Measurements from ENCODE around the gene MRM2.

Gene MRM2

GRCh38 chr7:2201128-2201527, 40.9 kb downstream of the MRM2 start:
- no peak overlapping the region for H3K23ac ChIP-seq (ENCODE audit: low read length)
- peaks cover 39 to 42% of the 10 kb centered on the region in 2 experiments for H3K36me3 ChIP-seq (ENCODE audit: control insufficient read depth in 1 of 2, insufficient read depth in 2 of 2, low read length in 2 of 2)
- no peak overlapping the region for H3K27ac ChIP-seq (ENCODE audit: low read depth, low read length)
- H2AFZ ChIP-seq (ENCODE audit: insufficient read depth, low read length, poor library complexity): no peak overlapping the region
- peaks cover 14 to 27% of the 10 kb centered on the region in 2 experiments for H3K4me1 ChIP-seq (ENCODE audit: control insufficient read depth in 1 of 2, insufficient read depth in 2 of 2, low read length in 2 of 2)
- peaks cover 4% of the 10 kb centered on the region for H3K9me3 ChIP-seq (ENCODE audit: insufficient read depth, low read depth, low read length)
- no CpG with 5 or more reads among the region's 10 CpGs for WGBS (ENCODE audit: extremely low coverage, insufficient coverage, insufficient read length)
- H2AK5ac ChIP-seq (ENCODE audit: low read length): no peak overlapping the region
- H4K12ac ChIP-seq (ENCODE audit: low read depth, low read length): no peak overlapping the region
- H3K18ac ChIP-seq (ENCODE audit: low read length): no peak overlapping the region
- no peak overlapping the region for H3K4me3 ChIP-seq (ENCODE audit: low read depth, low read length)
- DNase-seq: no peak
- H3K4ac ChIP-seq (ENCODE audit: low read depth, low read length): no peak overlapping the region
- no peaks in the 10 kb centered on the region for H3K79me1 ChIP-seq (ENCODE audit: low read length)
- H4K91ac ChIP-seq (ENCODE audit: low read depth, low read length): no peak overlapping the region
- no peaks in the 10 kb centered on the region for H3K79me2 ChIP-seq (ENCODE audit: control insufficient read depth, insufficient read depth, low read length, poor library complexity)
- H3K4me2 ChIP-seq (ENCODE audit: low read length): no peak overlapping the region
- H2BK120ac ChIP-seq (ENCODE audit: insufficient read depth, low read length, poor library complexity): no peak overlapping the region
- no peaks in the 10 kb centered on the region for H3K27me3 ChIP-seq (ENCODE audit: insufficient read depth, low read length)
- H2BK12ac ChIP-seq (ENCODE audit: low read length): no peak overlapping the region
- no peak overlapping the region for H3K9ac ChIP-seq (ENCODE audit: low read length)
- H4K8ac ChIP-seq (ENCODE audit: low read depth, low read length): no peak overlapping the region
- no peak overlapping the region for H3K14ac ChIP-seq (ENCODE audit: low read length)
- H2BK5ac ChIP-seq (ENCODE audit: low read depth, low read length, poor library complexity): no peak overlapping the region

GRCh38 chr7:2200584-2200980, 41.4 kb downstream of the MRM2 start:
- Histone ChIP-seq H2BK120ac (ENCODE audit: insufficient read depth, low read length, poor library complexity) (no peak overlapping the region), H3K9me3 (ENCODE audit: insufficient read depth, low read depth, low read length) (peaks cover 4% of the 10 kb centered on the region), H4K8ac (ENCODE audit: low read depth, low read length) (no peak overlapping the region), H4K12ac (ENCODE audit: low read depth, low read length) (no peak overlapping the region), H3K27ac (ENCODE audit: low read depth, low read length) (no peak overlapping the region), H2BK12ac (ENCODE audit: low read length) (no peak overlapping the region), H2AFZ (ENCODE audit: insufficient read depth, low read length, poor library complexity) (no peak overlapping the region), H4K91ac (ENCODE audit: low read depth, low read length) (no peak overlapping the region), H3K9ac (ENCODE audit: low read length) (no peak overlapping the region), H3K18ac (ENCODE audit: low read length) (peak overlapping the region; percentile 50), H3K14ac (ENCODE audit: low read length) (no peak overlapping the region), H3K27me3 (ENCODE audit: insufficient read depth, low read length) (no peaks in the 10 kb centered on the region), H3K23ac (ENCODE audit: low read length) (no peak overlapping the region), H3K4me1 (ENCODE audit: control insufficient read depth in 1 of 2, insufficient read depth in 2 of 2, low read length in 2 of 2) (peaks cover 14 to 27% of the 10 kb centered on the region in 2 experiments), H2BK5ac (ENCODE audit: low read depth, low read length, poor library complexity) (no peak overlapping the region), H3K79me2 (ENCODE audit: control insufficient read depth, insufficient read depth, low read length, poor library complexity) (no peaks in the 10 kb centered on the region), H3K4ac (ENCODE audit: low read depth, low read length) (no peak overlapping the region), H3K4me2 (ENCODE audit: low read length) (no peak overlapping the region), H2AK5ac (ENCODE audit: low read length) (no peak overlapping the region), H3K79me1 (ENCODE audit: low read length) (no peaks in the 10 kb centered on the region), H3K4me3 (ENCODE audit: low read depth, low read length) (no peak overlapping the region), H3K36me3 (ENCODE audit: control insufficient read depth in 1 of 2, insufficient read depth in 2 of 2, low read length in 2 of 2) (peaks cover 44 to 47% of the 10 kb centered on the region in 2 experiments)
- no peak for DNase-seq
- WGBS (ENCODE audit: extremely low coverage, insufficient coverage, insufficient read length): no CpG with 5 or more reads among the region's 18 CpGs

DNA sequence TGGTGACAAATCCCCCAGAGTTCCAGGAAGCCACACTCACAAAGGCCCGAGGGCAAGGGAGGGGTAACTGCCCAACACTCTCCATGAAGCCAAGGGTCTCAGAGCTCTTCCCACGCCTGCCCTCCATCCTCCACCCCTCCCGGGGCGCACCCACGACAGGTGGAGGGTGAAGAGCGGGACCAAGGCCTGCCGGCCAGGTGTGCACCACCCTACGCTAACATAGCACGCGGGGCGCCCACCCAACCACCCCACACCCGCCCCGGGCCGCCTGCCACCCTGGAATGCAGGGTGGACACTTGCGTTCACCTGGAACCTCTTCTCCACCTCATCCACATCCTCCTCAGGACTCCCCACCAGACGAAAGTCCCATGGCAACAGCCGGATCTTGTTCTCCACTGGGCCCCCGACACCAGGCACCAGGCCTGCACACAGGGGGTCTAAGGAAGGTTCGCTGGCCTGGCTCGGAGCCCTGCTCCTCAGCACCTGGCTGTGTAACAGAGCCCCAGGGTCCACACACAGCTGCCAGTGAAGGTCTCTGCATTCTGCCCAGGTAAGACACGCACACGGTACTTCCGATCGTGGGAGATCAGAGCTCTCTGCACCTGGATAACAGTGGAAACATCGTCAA, 41.9 kb downstream of the MRM2 start:
- no peak for DNase-seq
- H3K4me2 ChIP-seq (ENCODE audit: low read length): no peak overlapping the region
- peaks cover 12 to 22% of the 10 kb centered on the region in 2 experiments for H3K4me1 ChIP-seq (ENCODE audit: control insufficient read depth in 1 of 2, insufficient read depth in 2 of 2, low read length in 2 of 2)
- no peak overlapping the region for H3K9ac ChIP-seq (ENCODE audit: low read length)
- no peak overlapping the region for H2AK5ac ChIP-seq (ENCODE audit: low read length)
- no peaks in the 10 kb centered on the region for H3K79me1 ChIP-seq (ENCODE audit: low read length)
- H3K18ac ChIP-seq (ENCODE audit: low read length): no peak overlapping the region
- H4K8ac ChIP-seq (ENCODE audit: low read depth, low read length): no peak overlapping the region
- H4K12ac ChIP-seq (ENCODE audit: low read depth, low read length): no peak overlapping the region
- no peak overlapping the region for H3K14ac ChIP-seq (ENCODE audit: low read length)
- H3K23ac ChIP-seq (ENCODE audit: low read length): no peak overlapping the region
- H3K79me2 ChIP-seq (ENCODE audit: control insufficient read depth, insufficient read depth, low read length, poor library complexity): no peaks in the 10 kb centered on the region
- H2BK120ac ChIP-seq (ENCODE audit: insufficient read depth, low read length, poor library complexity): no peak overlapping the region
- H3K27ac ChIP-seq (ENCODE audit: low read depth, low read length): no peak overlapping the region
- WGBS (ENCODE audit: extremely low coverage, insufficient coverage, insufficient read length): no CpG with 5 or more reads among the region's 25 CpGs
- no peak overlapping the region for H2AFZ ChIP-seq (ENCODE audit: insufficient read depth, low read length, poor library complexity)
- no peak overlapping the region for H3K4me3 ChIP-seq (ENCODE audit: low read depth, low read length)
- no peaks in the 10 kb centered on the region for H3K27me3 ChIP-seq (ENCODE audit: insufficient read depth, low read length)
- peaks cover 45 to 47% of the 10 kb centered on the region in 2 experiments for H3K36me3 ChIP-seq (ENCODE audit: control insufficient read depth in 1 of 2, insufficient read depth in 2 of 2, low read length in 2 of 2)
- no peak overlapping the region for H4K91ac ChIP-seq (ENCODE audit: low read depth, low read length)
- no peak overlapping the region for H2BK5ac ChIP-seq (ENCODE audit: low read depth, low read length, poor library complexity)
- peaks cover 4% of the 10 kb centered on the region for H3K9me3 ChIP-seq (ENCODE audit: insufficient read depth, low read depth, low read length)
- no peak overlapping the region for H2BK12ac ChIP-seq (ENCODE audit: low read length)
- H3K4ac ChIP-seq (ENCODE audit: low read depth, low read length): no peak overlapping the region

DNA sequence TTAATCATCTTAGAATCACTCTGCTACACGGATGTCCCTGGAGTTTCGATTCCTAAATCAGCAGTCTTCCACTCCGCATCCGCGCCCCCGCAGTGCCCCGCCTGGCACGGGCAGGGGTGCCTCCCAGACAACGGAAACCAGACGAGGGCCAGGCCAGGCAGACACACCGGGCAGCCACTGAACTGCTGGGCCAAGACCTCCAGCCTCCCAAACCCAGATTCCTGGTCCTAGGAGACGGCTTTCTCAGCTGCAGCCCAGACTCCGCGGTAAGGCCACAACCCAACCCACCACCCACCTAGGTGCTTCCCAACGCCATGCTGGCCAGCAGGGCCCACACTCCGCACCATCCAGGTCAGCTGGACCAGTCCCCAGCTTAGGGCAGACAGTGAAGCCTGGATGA, 42.5 kb downstream of the MRM2 start:
- Histone ChIP-seq H3K4me3 (ENCODE audit: low read depth, low read length) (no peak overlapping the region), H4K12ac (ENCODE audit: low read depth, low read length) (no peak overlapping the region), H3K79me2 (ENCODE audit: control insufficient read depth, insufficient read depth, low read length, poor library complexity) (no peaks in the 10 kb centered on the region), H4K8ac (ENCODE audit: low read depth, low read length) (no peak overlapping the region), H3K9ac (ENCODE audit: low read length) (no peak overlapping the region), H3K36me3 (ENCODE audit: control insufficient read depth in 1 of 2, insufficient read depth in 2 of 2, low read length in 2 of 2) (peaks cover 45 to 47% of the 10 kb centered on the region in 2 experiments), H2BK12ac (ENCODE audit: low read length) (no peak overlapping the region), H4K91ac (ENCODE audit: low read depth, low read length) (no peak overlapping the region), H3K4ac (ENCODE audit: low read depth, low read length) (no peak overlapping the region), H3K27me3 (ENCODE audit: insufficient read depth, low read length) (no peaks in the 10 kb centered on the region), H2AK5ac (ENCODE audit: low read length) (no peak overlapping the region), H3K4me1 (ENCODE audit: control insufficient read depth in 1 of 2, insufficient read depth in 2 of 2, low read length in 2 of 2) (peaks cover 12 to 19% of the 10 kb centered on the region in 2 experiments), H3K23ac (ENCODE audit: low read length) (no peak overlapping the region), H3K4me2 (ENCODE audit: low read length) (no peak overlapping the region), H2BK120ac (ENCODE audit: insufficient read depth, low read length, poor library complexity) (no peak overlapping the region), H3K14ac (ENCODE audit: low read length) (no peak overlapping the region), H2AFZ (ENCODE audit: insufficient read depth, low read length, poor library complexity) (no peak overlapping the region), H3K9me3 (ENCODE audit: insufficient read depth, low read depth, low read length) (peaks cover 4% of the 10 kb centered on the region), H3K18ac (ENCODE audit: low read length) (no peak overlapping the region), H3K27ac (ENCODE audit: low read depth, low read length) (no peak overlapping the region), H2BK5ac (ENCODE audit: low read depth, low read length, poor library complexity) (no peak overlapping the region), H3K79me1 (ENCODE audit: low read length) (no peaks in the 10 kb centered on the region)
- DNase-seq: no peak
- no CpG with 5 or more reads among the region's 16 CpGs for WGBS (ENCODE audit: extremely low coverage, insufficient coverage, insufficient read length)
